ENCODE results near the gene LYAR.

LYAR gene

GRCh38 chr4:4338210-4339001, 48.5 kb upstream of the LYAR start:
- no peak for TF ChIP-seq CSDC2 (CRISPR knock-in tag; IDR thresholded peaks at IDR 0.05)
- no peak for TF ChIP-seq BACH2 (CRISPR knock-in tag; IDR thresholded peaks at IDR 0.05; ENCODE audit: borderline replicate concordance)
- no peak for TF ChIP-seq TCF4 (CRISPR knock-in tag; IDR thresholded peaks at IDR 0.05; ENCODE audit: borderline replicate concordance)
- no peak for TF ChIP-seq ZNF8 (CRISPR knock-in tag; IDR thresholded peaks at IDR 0.05)
- TF ChIP-seq ZFP3 (CRISPR knock-in tag; IDR thresholded peaks at IDR 0.05) = no peak
- no peak for TF ChIP-seq TOX (CRISPR knock-in tag; IDR thresholded peaks at IDR 0.05; ENCODE audit: borderline replicate concordance)
- no peak for TF ChIP-seq SNAI2 (CRISPR knock-in tag; IDR thresholded peaks at IDR 0.05)
- no peak for ATAC-seq

- TF ChIP-seq TCF4 (CRISPR knock-in tag; IDR thresholded peaks at IDR 0.05; ENCODE audit: borderline replicate concordance) = no peak
- TF ChIP-seq TSHZ2 (CRISPR knock-in tag; IDR thresholded peaks at IDR 0.05) = no peak
- TF ChIP-seq OSR1 (CRISPR knock-in tag; IDR thresholded peaks at IDR 0.05) = no peak
- no peak for TF ChIP-seq ARNTL (CRISPR knock-in tag; IDR thresholded peaks at IDR 0.05; ENCODE audit: borderline replicate concordance, low read depth)
- peak; percentile 85; the same call in 1 of the 2 replicates for TF ChIP-seq SNAI2 (CRISPR knock-in tag; IDR thresholded peaks at IDR 0.05)
- peak; percentile 92 for ATAC-seq
Measured at GRCh38 chr4:4334798-4335520, 45.0 kb upstream of the LYAR start.

GRCh38 chr4:4333265-4333706, 43.3 kb upstream of the LYAR start:
- peak; percentile 49; the same call in 2 of the 3 replicates for ATAC-seq
- TF ChIP-seq TCF4 (CRISPR knock-in tag; IDR thresholded peaks at IDR 0.05; ENCODE audit: borderline replicate concordance) (no peak), ARNTL (CRISPR knock-in tag; IDR thresholded peaks at IDR 0.05; ENCODE audit: borderline replicate concordance, low read depth) (no peak), GLIS3 (CRISPR knock-in tag; IDR thresholded peaks at IDR 0.05) (no peak), SNAI2 (CRISPR knock-in tag; IDR thresholded peaks at IDR 0.05) (no peak), ZNF8 (CRISPR knock-in tag; IDR thresholded peaks at IDR 0.05) (no peak), CSRNP3 (CRISPR knock-in tag; IDR thresholded peaks at IDR 0.05) (no peak), ISL1 (CRISPR knock-in tag; IDR thresholded peaks at IDR 0.05) (no peak), PPARA (CRISPR knock-in tag; IDR thresholded peaks at IDR 0.05; ENCODE audit: borderline replicate concordance) (no peak), ZC3H10 (CRISPR knock-in tag; IDR thresholded peaks at IDR 0.05) (no peak), BACH2 (CRISPR knock-in tag; IDR thresholded peaks at IDR 0.05; ENCODE audit: borderline replicate concordance) (no peak), CSDC2 (CRISPR knock-in tag; IDR thresholded peaks at IDR 0.05) (no peak), RARB (CRISPR knock-in tag; IDR thresholded peaks at IDR 0.05) (no peak), CREB5 (CRISPR knock-in tag; IDR thresholded peaks at IDR 0.05; ENCODE audit: low read depth) (no peak)

GRCh38 chr4:4332529-4332928, 42.6 kb upstream of the LYAR start:
- no peak for ATAC-seq
- TF ChIP-seq GLIS3 (CRISPR knock-in tag; IDR thresholded peaks at IDR 0.05) = no peak
- TF ChIP-seq ESRRG (CRISPR knock-in tag; IDR thresholded peaks at IDR 0.05) = no peak
- TF ChIP-seq CREB5 (CRISPR knock-in tag; IDR thresholded peaks at IDR 0.05; ENCODE audit: low read depth) = no peak
- no peak for TF ChIP-seq ARNTL (CRISPR knock-in tag; IDR thresholded peaks at IDR 0.05; ENCODE audit: borderline replicate concordance, low read depth)
- TF ChIP-seq ZNF565 (CRISPR knock-in tag; conservative IDR thresholded peaks at IDR 0.05; ENCODE audit: low read depth) = no peak
- TF ChIP-seq ZC3H10 (CRISPR knock-in tag; IDR thresholded peaks at IDR 0.05) = no peak
- no peak for TF ChIP-seq OSR1 (CRISPR knock-in tag; IDR thresholded peaks at IDR 0.05)
- TF ChIP-seq POU6F1 (CRISPR knock-in tag; IDR thresholded peaks at IDR 0.05; ENCODE audit: borderline replicate concordance, low read depth) = no peak
- no peak for TF ChIP-seq ZFP3 (CRISPR knock-in tag; IDR thresholded peaks at IDR 0.05)
- TF ChIP-seq ZNF8 (CRISPR knock-in tag; IDR thresholded peaks at IDR 0.05) = no peak
- TF ChIP-seq PATZ1 (CRISPR knock-in tag; IDR thresholded peaks at IDR 0.05; ENCODE audit: borderline replicate concordance) = no peak
- TF ChIP-seq PPARA (CRISPR knock-in tag; IDR thresholded peaks at IDR 0.05; ENCODE audit: borderline replicate concordance) = no peak
- no peak for TF ChIP-seq TCF4 (CRISPR knock-in tag; IDR thresholded peaks at IDR 0.05; ENCODE audit: borderline replicate concordance)
- no peak for TF ChIP-seq TOX (CRISPR knock-in tag; IDR thresholded peaks at IDR 0.05; ENCODE audit: borderline replicate concordance)
- no peak for TF ChIP-seq ZNF70 (CRISPR knock-in tag; IDR thresholded peaks at IDR 0.05)
